Astrocyte (in vitro differentiated cells and primary cell): ENCODE data around the gene SERPINE2. TPM values are rescaled to one million over a fixed set of nuclear protein-coding genes. Genes with fewer than 3 reads are reported as not detected.

ENCODE experiments used
- DNase-seq: peaks from one replicate; pipeline ENCODE4 v3.0.0-alpha.2; 2010; ENCODE audit warnings: low read depth
- FAIRE-seq: peaks from 2 replicates; lab custom pipeline; 2011; peaks lifted over from hg19 to GRCh38; lab: Jason Lieb, UNC
- H2AFZ ChIP-seq: 2 replicates; pipeline ENCODE4 v1.6.0; 2012; ENCODE audit warnings: low read depth, low read length, inconsistent platforms
- H3K27ac ChIP-seq: 2 replicates; pipeline ENCODE4 v1.5.1; 2011; ENCODE audit warnings: low read depth, low read length, inconsistent platforms
- H3K27me3 ChIP-seq: 2 replicates; pipeline ENCODE4 v1.6.0; 2011; ENCODE audit warnings: low read length, inconsistent platforms; ENCODE audit not compliant: insufficient read depth
- H3K36me3 ChIP-seq: 2 replicates; pipeline ENCODE4 v1.5.1; 2011; ENCODE audit warnings: low read length, inconsistent platforms; ENCODE audit not compliant: insufficient read depth
- H3K4me1 ChIP-seq: 2 replicates; pipeline ENCODE4 v1.5.1; 2011; ENCODE audit warnings: low read length, inconsistent platforms; ENCODE audit not compliant: insufficient read depth
- H3K4me2 ChIP-seq: 2 replicates; pipeline ENCODE4 v1.6.0; 2012; ENCODE audit warnings: low read length, inconsistent platforms
- H3K4me3 ChIP-seq: 2 replicates; pipeline ENCODE4 v1.5.1; 2011; ENCODE audit warnings: low read depth, mild to moderate bottlenecking, low read length, inconsistent platforms; ENCODE audit not compliant: insufficient read depth
- H3K79me2 ChIP-seq: 2 replicates; pipeline ENCODE4 v1.6.0; 2012; ENCODE audit warnings: mild to moderate bottlenecking, low read length, inconsistent platforms; ENCODE audit not compliant: insufficient read depth
- H3K9ac ChIP-seq: 2 replicates; pipeline ENCODE4 v1.6.0; 2012; ENCODE audit warnings: mild to moderate bottlenecking, low read length, inconsistent platforms
- H3K9me3 ChIP-seq: 2 replicates; pipeline ENCODE4 v1.5.1; 2012; ENCODE audit warnings: low read depth, mild to moderate bottlenecking, low read length, inconsistent platforms; ENCODE audit not compliant: insufficient read depth
- H4K20me1 ChIP-seq: 2 replicates; pipeline ENCODE4 v1.6.0; 2012; ENCODE audit warnings: low read length, inconsistent platforms; ENCODE audit not compliant: insufficient read depth
- H3K27ac Mint-ChIP-seq: one replicate; pipeline ENCODE4 v1.8.0; 2021; ENCODE audit warnings: mild to moderate bottlenecking, mixed read lengths; ENCODE audit not compliant: unreplicated experiment
- H3K27me3 Mint-ChIP-seq: one replicate; pipeline ENCODE4 v1.8.0; 2021; ENCODE audit warnings: low read depth, mixed read lengths; ENCODE audit not compliant: unreplicated experiment
- H3K36me3 Mint-ChIP-seq: one replicate; pipeline ENCODE4 v1.8.0; 2021; ENCODE audit warnings: low read depth, mixed read lengths; ENCODE audit not compliant: unreplicated experiment
- H3K4me1 Mint-ChIP-seq: one replicate; pipeline ENCODE4 v1.8.0; 2021; ENCODE audit warnings: low read depth, mixed read lengths; ENCODE audit not compliant: unreplicated experiment
- H3K4me3 Mint-ChIP-seq: one replicate; pipeline ENCODE4 v1.8.0; 2021; ENCODE audit warnings: mild to moderate bottlenecking, moderate library complexity, mixed read lengths; ENCODE audit not compliant: unreplicated experiment
- H3K9me3 Mint-ChIP-seq: one replicate; pipeline ENCODE4 v1.8.0; 2021; ENCODE audit warnings: mild to moderate bottlenecking, mixed read lengths; ENCODE audit not compliant: unreplicated experiment
- CTCF ChIP-seq: IDR thresholded peaks from 2 replicates; pipeline ENCODE4 v1.5.1; 2011; ENCODE audit warnings: low read depth, mild to moderate bottlenecking, inconsistent platforms, low read length, moderate library complexity; ENCODE audit not compliant: insufficient read depth
- EZH2 ChIP-seq: IDR thresholded peaks from 2 replicates; pipeline ENCODE4 v1.6.1; 2012; ENCODE audit warnings: mild to moderate bottlenecking, low read length, inconsistent platforms; ENCODE audit not compliant: insufficient read depth
- total RNA-seq: library from RNA; stranded (reverse); gene quantifications from 2 replicates; pipeline ENCODE4 v1.2.1, GENCODE V29; 2021

SERPINE2 gene
- total RNA-seq, 1 donor from 2014 or later, result 375 TPM

- no peaks in the 10 kb centered on the region for H3K36me3 Mint-ChIP-seq
- Histone ChIP-seq H3K4me3 (no peak overlapping the region), H4K20me1 (no peaks in the 10 kb centered on the region), H3K4me1 (no peaks in the 10 kb centered on the region), H3K27ac (no peak overlapping the region), H3K27me3 (no peaks in the 10 kb centered on the region), H3K9me3 (no peaks in the 10 kb centered on the region), H3K79me2 (no peaks in the 10 kb centered on the region), H3K36me3 (no peaks in the 10 kb centered on the region), H2AFZ (no peak overlapping the region), H3K9ac (no peak overlapping the region), H3K4me2 (no peak overlapping the region)
- peaks cover 12% of the 10 kb centered on the region for H3K9me3 Mint-ChIP-seq
- peaks cover 3% of the 10 kb centered on the region for H3K4me1 Mint-ChIP-seq
- no peak overlapping the region for H3K27ac Mint-ChIP-seq
- no peak overlapping the region for H3K4me3 Mint-ChIP-seq
- no peak for TF ChIP-seq CTCF
- TF ChIP-seq EZH2, result no peak
- DNase-seq (peak; percentile 86), FAIRE-seq (no peak)
- peaks cover 9% of the 10 kb centered on the region for H3K27me3 Mint-ChIP-seq
Measured at GRCh38 chr2:224072541-224073188, 33.6 kb upstream of the SERPINE2 start.

DNA sequence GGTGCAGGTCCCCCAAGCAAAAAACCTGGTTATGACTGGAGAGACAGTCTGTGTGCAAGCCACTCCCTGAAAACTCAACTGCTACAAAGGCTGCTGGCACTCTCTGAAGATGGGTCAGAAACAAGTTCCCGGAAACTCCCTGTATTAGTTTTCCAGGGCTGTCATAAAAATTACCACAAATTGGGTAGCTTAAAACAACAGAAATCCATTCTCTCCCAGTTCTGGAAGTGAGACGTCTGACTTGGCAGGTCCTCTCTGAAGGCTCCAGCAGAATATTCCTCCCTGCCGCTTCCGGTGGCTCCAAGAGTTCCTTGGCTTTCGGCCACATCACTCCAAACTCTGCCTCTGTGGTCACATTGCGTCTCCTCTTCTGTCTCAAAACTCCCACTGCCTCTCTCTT lies 30.1 kb upstream of the SERPINE2 start:
- Histone ChIP-seq H3K4me3 (no peak overlapping the region), H3K27me3 (no peaks in the 10 kb centered on the region), H3K4me1 (no peaks in the 10 kb centered on the region), H3K36me3 (no peaks in the 10 kb centered on the region), H3K4me2 (no peak overlapping the region), H3K9ac (no peak overlapping the region), H3K9me3 (no peaks in the 10 kb centered on the region), H3K27ac (no peak overlapping the region), H3K79me2 (no peaks in the 10 kb centered on the region), H2AFZ (no peak overlapping the region), H4K20me1 (no peaks in the 10 kb centered on the region)
- no peak for TF ChIP-seq EZH2
- TF ChIP-seq CTCF, result no peak
- Mint-ChIP-seq H3K4me1 (peaks cover 2% of the 10 kb centered on the region), H3K27me3 (peaks cover 13% of the 10 kb centered on the region), H3K36me3 (no peaks in the 10 kb centered on the region), H3K27ac (no peak overlapping the region), H3K9me3 (peaks cover 4% of the 10 kb centered on the region), H3K4me3 (no peak overlapping the region)
- no peak for FAIRE-seq
- DNase-seq, result peak; percentile 33

- Histone ChIP-seq H3K27me3 (no peaks in the 10 kb centered on the region), H4K20me1 (no peaks in the 10 kb centered on the region), H3K27ac (no peak overlapping the region), H3K79me2 (no peaks in the 10 kb centered on the region), H3K4me1 (no peaks in the 10 kb centered on the region), H2AFZ (no peak overlapping the region), H3K4me2 (no peak overlapping the region), H3K36me3 (no peaks in the 10 kb centered on the region), H3K4me3 (no peak overlapping the region), H3K9me3 (no peaks in the 10 kb centered on the region), H3K9ac (no peak overlapping the region)
- H3K9me3 Mint-ChIP-seq, result peaks cover 5% of the 10 kb centered on the region
- H3K27ac Mint-ChIP-seq, result no peak overlapping the region
- H3K36me3 Mint-ChIP-seq, result no peaks in the 10 kb centered on the region
- H3K4me1 Mint-ChIP-seq, result no peaks in the 10 kb centered on the region
- TF ChIP-seq CTCF (no peak), EZH2 (no peak)
- peaks cover 6% of the 10 kb centered on the region for H3K27me3 Mint-ChIP-seq
- DNase-seq (no peak), FAIRE-seq (no peak)
- no peak overlapping the region for H3K4me3 Mint-ChIP-seq
Measured at GRCh38 chr2:224063298-224063648, 24.2 kb upstream of the SERPINE2 start.
